Stimulated activated CD4-positive, alpha-beta T cell treated with anti-CD3 and anti-CD28 coated beads, Interleukin-4, amount 100 ng/mL, for 4 hours (primary cell): ENCODE results near the gene MAPRE3.
A peak's percentile ranks its signal among the peaks of the same experiment; 100 is the strongest.
"Not testable (repeated sequence)": the region's sequence is repeated elsewhere in the genome, so short reads cannot be mapped to it uniquely, and the experiment has no call there.

ENCODE experiments used
- DNase-seq, 2 experiments: peaks; one replicate each; pipeline ENCODE4 v3.0.0-alpha.2; 2020

Gene MAPRE3

GRCh38 chr2:26970244-26970927 is at the start of gene MAPRE3:
Gene MAPRE3 (plus strand): TSS chr2:26970637. CDS start chr2:27022219, 51,582 bp downstream.
- DNase-seq, result peak; percentile 75 to 77

GRCh38 chr2:26921323-26921722 is 49.1 kb upstream of the MAPRE3 start:
- no peak for DNase-seq

- DNase-seq, result peak; percentile 23 to 34
Measured at GRCh38 chr2:26922405-26923188, 47.8 kb upstream of the MAPRE3 start.

- not testable (repeated sequence) for DNase-seq
Measured at GRCh38 chr2:26923189-26923466, 47.3 kb upstream of the MAPRE3 start.

DNA sequence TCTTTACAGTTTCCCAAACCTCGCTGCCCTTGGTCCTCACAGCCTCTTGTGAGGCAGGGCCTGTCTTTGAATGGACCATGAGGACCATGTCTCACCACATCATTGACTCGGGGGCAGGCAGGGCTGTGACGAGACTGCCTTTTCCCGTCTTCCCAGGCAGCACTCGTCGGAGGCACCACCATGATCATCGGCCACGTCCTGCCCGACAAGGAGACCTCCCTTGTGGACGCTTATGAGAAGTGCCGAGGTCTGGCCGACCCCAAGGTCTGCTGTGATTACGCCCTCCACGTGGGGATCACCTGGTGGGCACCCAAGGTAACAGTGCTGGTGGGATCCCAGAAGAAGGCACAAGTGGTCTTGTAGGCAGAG is 45.7 kb upstream of the MAPRE3 start:
- no peak for DNase-seq

DNA sequence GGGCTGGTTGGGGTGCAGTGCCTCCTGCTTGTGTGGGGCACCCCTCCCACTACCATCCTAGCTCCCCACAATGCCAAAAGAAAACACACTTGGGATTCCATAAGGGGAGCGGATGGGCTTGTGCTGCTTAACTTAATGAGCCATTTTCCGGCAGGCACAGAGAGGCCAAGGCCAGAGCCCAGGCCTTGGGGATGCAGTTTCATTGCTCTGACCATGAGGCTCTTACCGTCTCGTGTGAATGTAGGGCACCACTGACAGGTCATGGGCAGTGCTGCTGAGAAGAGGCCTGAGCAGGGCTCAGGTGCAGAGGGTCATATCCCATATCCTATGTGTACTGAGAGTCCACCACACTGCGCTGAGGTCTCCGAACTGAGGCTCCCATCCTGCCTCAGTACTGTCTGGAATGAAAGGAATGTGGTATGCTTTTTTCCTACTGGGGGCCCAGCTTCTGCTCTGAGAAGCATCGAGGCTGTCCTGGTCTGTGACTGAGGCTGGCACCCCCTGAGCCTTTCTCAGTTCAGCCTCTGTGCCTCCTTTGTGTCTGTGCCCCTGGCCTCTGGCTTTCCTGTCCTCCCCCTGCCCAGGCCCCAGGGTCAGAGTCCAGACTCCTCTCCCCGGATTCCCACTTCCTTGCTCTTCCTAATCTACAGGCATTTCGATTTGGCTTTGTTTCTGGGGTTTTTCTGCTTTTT is 45.2 kb upstream of the MAPRE3 start:
- DNase-seq, result no peak

DNA sequence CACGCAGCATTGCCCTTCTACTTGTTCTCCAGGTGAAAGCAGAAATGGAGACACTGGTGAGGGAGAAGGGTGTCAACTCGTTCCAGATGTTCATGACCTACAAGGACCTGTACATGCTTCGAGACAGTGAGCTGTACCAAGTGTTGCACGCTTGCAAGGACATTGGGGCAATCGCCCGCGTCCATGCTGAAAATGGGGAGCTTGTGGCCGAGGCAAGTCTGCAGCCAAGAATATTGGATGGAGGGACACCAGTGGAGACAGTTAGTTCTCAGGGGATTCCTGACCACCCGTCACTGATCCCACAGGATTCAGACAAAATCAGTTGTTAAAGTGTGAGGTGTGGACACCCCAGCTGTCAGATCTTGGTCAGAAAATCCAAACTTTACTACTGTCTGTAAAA is 43.2 kb upstream of the MAPRE3 start:
- DNase-seq, result no peak

DNA sequence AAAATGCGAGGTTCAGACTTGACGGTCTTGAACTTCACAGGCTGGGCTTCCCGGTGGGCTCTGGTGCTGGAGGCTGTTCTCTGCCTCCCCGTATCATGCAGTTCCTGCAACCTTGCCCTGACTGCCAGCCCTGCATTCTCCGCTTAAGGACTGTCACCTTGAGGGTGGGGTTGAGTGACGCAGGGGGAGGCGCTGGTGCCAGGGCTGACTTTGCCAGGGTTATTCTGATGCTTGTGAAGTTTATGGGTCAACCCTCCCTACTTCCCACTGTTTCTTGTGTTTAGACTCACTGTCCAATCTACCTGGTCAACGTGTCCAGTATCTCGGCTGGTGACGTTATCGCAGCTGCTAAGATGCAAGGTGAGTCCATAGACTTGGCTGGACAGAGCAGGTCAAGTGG is 37.5 kb upstream of the MAPRE3 start:
- DNase-seq, result no peak

DNA sequence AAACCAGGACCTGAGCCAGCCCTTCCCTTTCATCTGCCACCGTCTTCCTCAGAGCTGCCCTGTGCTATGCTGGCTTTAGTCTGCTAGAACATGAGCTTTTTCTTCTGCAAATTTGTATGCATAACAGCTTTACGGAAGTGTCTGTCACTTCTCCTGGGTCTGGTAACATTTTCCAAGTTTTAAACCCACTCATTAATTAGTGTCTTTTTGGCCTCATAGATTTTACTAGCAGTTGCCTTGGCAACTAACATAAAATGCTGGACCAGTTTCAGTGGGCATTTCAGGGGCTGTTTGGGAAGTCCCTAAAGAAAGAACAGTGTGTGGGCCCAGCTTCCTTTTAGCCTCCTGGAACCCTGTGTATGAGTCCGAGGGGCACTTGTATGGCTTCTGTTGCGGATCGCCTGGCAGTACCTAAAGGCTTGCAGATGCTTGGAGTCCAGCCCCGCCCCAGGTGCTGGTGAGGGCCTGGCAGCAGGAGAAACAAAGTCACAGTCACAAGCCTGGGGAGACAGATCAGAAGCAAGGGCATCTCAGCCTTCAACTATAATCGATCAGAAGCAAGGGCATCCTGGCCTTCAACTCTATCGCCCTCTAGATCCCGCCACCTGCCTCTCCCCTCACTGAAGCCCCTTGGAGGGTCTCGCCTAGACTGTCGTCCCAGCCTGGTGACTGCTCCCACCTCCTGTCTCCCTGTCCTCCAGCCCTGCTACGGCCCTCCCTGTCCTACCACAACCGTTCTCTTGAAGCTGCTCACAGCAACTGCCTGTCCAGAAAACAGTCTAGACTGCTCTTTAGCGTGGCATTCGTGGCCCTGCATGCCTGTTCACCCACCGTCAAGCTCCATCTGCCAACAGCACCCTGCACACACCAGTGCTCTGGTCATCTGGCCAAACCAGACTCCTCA is 36.8 kb upstream of the MAPRE3 start:
- DNase-seq, result no peak

GRCh38 chr2:26934335-26934724 is 36.1 kb upstream of the MAPRE3 start:
- DNase-seq, result no peak

DNA sequence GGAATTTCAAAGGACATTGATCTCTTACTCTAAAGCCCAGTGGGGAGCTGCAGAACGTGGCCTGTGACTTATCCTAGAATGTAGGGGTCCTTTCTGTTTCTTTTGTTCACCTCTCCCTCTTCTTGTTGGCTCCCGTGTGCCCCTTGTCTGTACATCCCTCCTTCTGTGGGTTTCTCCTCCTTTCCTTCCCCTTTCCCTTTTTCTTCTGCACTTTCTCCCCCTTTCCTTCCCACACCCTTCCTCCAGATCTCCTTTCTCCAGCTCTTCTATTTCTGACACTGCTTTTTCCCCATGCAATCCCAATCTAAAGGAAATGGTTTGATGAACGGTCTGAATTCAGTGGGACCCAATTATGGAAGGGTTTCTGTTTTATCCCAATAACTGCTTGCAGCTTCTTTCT is 35.5 kb upstream of the MAPRE3 start:
- DNase-seq, result no peak

- DNase-seq, result no peak
Measured at GRCh38 chr2:26936855-26937254, 33.6 kb upstream of the MAPRE3 start.

DNA sequence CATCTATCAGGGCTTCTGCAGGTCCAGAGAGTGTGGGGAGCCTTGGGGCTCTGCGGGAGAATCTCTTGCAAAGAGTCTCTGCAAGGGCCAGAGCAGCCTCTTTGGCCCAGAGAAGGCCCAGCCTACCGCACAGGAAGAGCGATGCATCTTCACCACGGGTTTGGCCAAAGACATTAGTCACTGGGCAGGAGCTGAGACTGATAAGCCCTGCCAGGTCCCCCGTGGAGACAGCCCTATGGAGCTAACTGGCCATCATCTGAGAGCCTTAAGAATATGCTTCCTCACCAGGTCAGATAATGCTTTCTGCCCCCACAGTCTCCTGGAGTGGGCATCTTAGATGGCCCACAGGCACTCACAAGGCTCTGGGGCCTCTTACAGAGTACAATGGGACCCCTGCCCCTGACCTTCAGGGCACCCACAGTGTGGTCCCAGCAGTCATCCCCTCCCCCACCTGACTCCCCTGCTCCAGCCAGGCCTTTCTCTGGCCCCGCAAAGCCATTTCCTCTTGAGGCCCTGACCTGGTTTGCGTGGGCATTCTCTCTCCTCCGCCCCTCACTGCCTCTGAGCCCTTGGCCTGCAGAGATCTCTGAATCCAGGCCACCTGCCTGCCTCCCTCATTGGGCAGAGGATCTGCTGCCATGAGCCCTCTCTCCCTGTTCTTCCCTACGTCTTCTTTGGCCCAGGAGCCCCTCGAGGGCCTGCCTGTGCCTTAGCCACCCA is 31.9 kb upstream of the MAPRE3 start:
- DNase-seq, result no peak

GRCh38 chr2:26940001-26940400 is 30.4 kb upstream of the MAPRE3 start:
- DNase-seq, result no peak

DNA sequence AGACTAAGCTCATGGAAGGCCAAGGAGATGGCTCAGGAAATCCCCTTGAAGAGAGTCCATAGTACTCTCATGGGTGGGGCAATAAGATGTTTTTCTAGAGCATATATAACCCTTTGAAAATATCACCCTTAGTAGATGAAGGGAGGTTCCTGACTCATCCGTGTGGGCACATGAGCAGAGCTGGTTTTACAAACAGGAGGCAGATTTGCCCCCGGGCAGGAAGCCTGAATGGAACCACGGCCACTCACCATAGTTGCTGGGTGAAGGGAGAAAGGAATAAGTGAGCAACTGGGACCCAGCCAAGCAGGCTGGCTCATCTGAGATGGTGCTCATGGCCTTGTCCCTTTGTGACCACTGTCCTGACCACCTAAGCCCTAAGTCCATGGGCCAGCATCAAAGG is 29.0 kb upstream of the MAPRE3 start:
- no peak for DNase-seq

GRCh38 chr2:26942543-26943295 is 27.7 kb upstream of the MAPRE3 start:
- DNase-seq, result peak; percentile 50 to 61

DNA sequence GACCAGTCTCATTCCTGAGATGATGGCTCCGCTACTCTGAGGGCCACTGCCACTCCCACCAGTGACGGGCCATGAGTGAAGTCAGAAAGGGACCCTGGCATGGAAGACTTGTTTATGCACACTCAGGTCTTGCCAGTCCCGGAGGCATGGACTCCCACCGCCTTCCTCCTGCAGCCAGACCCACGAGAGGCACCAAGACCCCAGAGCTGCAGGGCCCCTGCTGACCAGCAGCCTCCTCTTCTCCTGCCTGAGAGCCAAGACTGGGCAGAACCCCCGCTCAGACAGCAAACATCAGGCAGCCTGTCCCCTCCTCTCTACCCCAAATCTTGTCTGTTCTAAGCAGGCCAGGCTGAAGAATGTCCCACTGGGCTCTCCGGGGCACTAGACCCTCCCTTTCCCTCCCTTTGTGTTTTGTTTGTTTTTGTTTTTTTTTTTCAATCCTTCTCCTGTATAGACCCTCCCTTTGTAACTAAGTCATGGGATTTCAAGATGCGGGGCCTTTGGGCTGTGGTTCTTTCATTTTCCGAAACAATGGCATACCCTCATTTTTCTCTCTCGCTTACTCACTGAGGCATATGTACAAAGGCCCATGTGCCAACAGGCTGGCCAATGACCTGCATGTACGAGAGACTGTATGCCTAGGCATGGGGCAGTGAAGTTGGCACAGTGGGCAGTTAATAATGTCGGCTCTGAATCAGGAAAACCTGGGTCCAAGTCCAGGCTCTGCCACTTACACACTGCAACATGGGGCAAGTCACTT is 24.3 kb upstream of the MAPRE3 start:
- DNase-seq, result no peak

GRCh38 chr2:26946841-26947784 is 23.3 kb upstream of the MAPRE3 start:
- DNase-seq, result no peak

DNA sequence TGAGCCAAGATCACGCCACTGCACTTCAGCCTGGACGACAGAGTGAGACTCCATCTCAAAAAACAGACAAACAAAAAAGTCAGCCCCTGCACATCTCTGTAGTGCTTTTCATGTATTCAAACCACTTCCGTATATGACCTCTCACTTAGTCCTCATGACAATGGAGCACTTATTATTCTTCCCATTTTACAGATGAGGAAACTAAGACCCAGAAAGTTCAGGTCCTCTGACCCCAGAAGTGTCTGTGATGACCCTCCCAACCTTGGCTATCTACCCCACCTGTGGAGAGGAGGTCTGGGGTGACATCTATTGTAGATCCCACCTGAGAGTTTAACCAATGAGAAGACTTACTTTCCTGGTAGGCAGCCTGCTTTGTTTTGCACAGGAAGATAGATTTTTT is 21.6 kb upstream of the MAPRE3 start:
- no peak for DNase-seq

- DNase-seq, result no peak
Measured at GRCh38 chr2:26950246-26950645, 20.2 kb upstream of the MAPRE3 start.
